K562 treated with DMSO at 1 percent for 4 hours (cell line): ENCODE results near the gene CHAF1A. TPM values are rescaled to one million over a fixed set of nuclear protein-coding genes. Genes with fewer than 3 reads are reported as not detected.

ENCODE experiments used
- total RNA-seq: library from RNA; unstranded; fragments of 300-600 nt; gene quantifications from 2 replicates; pipeline ENCODE4 v1.2.3, GENCODE V29; 2022; ENCODE audit not compliant: insufficient read depth

The CHAF1A gene
- total RNA-seq, result 58.3 and 66.5 TPM in 2 replicates

DNA sequence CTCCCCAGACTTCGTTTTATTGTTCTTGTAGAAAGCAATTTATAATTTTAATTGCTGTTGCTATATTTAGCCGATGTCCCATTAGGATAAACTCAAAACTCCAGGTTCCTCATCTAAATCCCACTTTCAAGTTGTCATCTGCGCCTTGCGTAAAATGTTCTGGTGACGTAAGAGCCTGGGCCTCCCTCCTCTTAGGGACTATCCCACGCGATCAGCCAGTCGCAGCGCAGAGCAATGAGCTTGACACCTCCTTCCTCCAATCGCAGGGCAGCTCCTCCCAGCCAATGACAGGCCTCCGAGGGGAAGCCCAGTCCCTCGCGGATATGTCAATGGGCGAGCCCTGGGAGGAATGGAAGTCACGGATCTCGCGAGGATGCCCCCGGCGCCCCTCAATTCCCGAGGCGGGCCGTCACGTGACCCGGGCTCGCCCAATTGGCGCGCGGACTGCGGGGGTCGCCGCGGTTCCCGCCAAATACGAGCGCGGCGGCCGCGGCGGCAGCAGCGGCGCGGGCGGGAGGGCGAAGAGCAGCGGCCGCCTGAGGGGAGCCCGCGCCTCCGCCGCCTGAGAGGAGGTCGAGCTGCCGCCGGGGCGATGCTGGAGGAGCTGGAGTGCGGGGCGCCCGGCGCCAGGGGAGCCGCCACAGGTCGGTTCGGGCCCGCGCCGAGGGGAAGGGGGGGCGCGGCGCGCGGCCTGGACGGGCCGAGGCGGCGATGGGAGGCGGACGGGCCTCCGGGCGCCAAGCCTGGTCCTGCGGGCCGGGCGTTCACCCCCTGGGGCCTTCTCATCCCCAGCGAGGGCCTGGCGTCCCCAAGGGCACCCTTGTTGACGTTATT is at the start of gene CHAF1A:
Gene CHAF1A (plus strand): TSS at position 470 of the 834 bp plus-strand sequence. CDS start 123 bp downstream, at position 593.

GRCh38 chr19:4400135-4400936 is 2.1 kb upstream of the CHAF1A start, which contains the start of gene SH3GL1:
SH3GL1 (minus strand) TSS chr19:4400547; CDS start chr19:4400368, 179 bp downstream.

GRCh38 chr19:4457654-4458395 is 55.4 kb downstream of the CHAF1A start, which contains the start of gene UBXN6:
UBXN6 (minus strand) TSS chr19:4457794; CDS start chr19:4457697, 97 bp downstream.

GRCh38 chr19:4472174-4472974 is 69.9 kb downstream of the CHAF1A start, which contains the start of gene HDGFL2:
HDGFL2 (plus strand) TSS chr19:4472297; CDS start chr19:4472351, 54 bp downstream.

Other genes with a start within 250 kb of the CHAF1A start
- not detected in 2 replicates for gene CREB3L3, start 249.0 kb upstream of the CHAF1A start, total RNA-seq
- gene SIRT6, start 220.1 kb upstream of the CHAF1A start, total RNA-seq, result 30.7 and 40.3 TPM in 2 replicates
- gene ANKRD24, start 220.0 kb upstream of the CHAF1A start, total RNA-seq, result 0.24 and 0.30 TPM in 2 replicates
- 0.85 TPM in 1 of 2 replicates, not detected in the other for gene EBI3, start 173.1 kb upstream of the CHAF1A start, total RNA-seq
- gene YJU2, start 155.6 kb upstream of the CHAF1A start, total RNA-seq, result 25.6 and 27.0 TPM in 2 replicates
- gene SHD, start 123.4 kb upstream of the CHAF1A start, total RNA-seq, result 0.55 and 1.1 TPM in 2 replicates
- gene TMIGD2, start 100.3 kb upstream of the CHAF1A start, total RNA-seq, result not detected in 2 replicates
- gene FSD1, start 98.0 kb upstream of the CHAF1A start, total RNA-seq, result 0.74 and 0.93 TPM in 2 replicates
- 0.70 and 0.85 TPM in 2 replicates for gene STAP2, start 63.8 kb upstream of the CHAF1A start, total RNA-seq
- 12.9 and 15.1 TPM in 2 replicates for gene MPND, start 59.1 kb upstream of the CHAF1A start, total RNA-seq
- 77.3 and 84.6 TPM in 2 replicates for gene SH3GL1, start 2.1 kb upstream of the CHAF1A start, total RNA-seq
- gene UBXN6, start 55.2 kb downstream of the CHAF1A start, total RNA-seq, result 120 and 153 TPM in 2 replicates
- 38.3 and 46.6 TPM in 2 replicates for gene HDGFL2, start 69.7 kb downstream of the CHAF1A start, total RNA-seq
- 0.22 and 0.23 TPM in 2 replicates for gene PLIN4, start 115.8 kb downstream of the CHAF1A start, total RNA-seq
- gene PLIN5, start 132.6 kb downstream of the CHAF1A start, total RNA-seq, result 1.2 TPM in 1 of 2 replicates, not detected in the other
- 15.1 and 16.1 TPM in 2 replicates for gene LRG1, start 137.4 kb downstream of the CHAF1A start, total RNA-seq
- gene SEMA6B, start 157.0 kb downstream of the CHAF1A start, total RNA-seq, result 2.4 and 3.2 TPM in 2 replicates
- 8.1 and 10.6 TPM in 2 replicates for gene TNFAIP8L1, start 236.9 kb downstream of the CHAF1A start, total RNA-seq